ENCODE results near the gene STMN1.

The STMN1 gene

DNA sequence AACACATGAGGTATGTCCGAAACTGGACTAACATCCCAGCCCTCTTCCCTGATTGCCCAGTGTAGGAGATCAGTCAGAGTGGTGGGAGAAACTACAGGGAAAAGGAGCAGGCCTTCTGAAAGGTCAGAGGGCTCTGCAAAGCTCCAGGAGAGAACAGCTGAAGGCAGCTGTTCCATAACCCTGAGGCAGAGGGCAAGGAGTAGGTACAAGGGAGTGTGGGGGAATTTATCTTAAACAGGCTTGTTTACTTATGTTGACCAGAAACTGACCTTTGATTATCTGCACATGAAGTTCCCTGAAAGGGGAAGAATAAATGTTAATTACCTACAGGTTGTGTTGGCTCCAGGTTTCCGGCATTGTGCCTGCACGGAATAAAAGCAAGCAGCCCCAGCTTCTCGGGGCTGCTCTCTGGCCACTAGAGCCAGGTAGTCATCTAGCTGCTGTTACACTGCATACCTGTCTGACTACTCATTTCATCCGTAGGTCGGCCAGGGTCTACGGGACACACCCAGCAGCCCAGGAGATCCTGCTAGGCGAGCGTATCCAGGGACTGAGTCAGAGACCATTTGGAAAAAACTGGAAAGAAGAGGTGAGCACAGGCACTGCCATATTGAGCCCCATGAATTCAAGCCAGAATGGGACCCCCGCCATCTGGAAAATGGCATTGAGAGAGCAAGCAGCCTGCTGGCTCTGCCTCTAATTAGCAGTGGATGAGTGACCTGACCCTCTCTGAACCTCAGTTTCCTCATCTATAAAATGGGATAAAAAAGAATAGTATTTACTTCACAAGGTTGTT lies 15.8 kb downstream of the STMN1 start:
- peak; percentile 97 for DNase-seq

DNA sequence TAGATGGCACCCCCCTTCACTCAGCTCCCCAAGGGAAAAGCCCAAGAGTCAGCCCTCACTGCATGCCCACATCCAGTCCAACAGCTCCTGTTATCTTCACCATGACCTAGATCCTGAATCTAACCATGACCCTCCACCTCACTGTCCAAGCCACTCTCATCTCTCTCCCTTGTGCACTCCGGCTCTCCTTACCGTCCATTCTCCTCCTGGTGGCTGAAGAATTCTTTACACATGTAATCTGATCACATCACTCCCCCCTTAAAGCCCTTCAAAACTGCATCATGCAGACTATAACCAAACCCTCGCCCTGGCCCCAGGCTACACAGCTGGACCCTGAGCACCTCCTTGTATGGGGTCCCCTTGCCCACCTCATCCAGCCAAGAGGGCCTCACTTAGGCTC lies 16.7 kb downstream of the STMN1 start:
- no peak for DNase-seq

DNA sequence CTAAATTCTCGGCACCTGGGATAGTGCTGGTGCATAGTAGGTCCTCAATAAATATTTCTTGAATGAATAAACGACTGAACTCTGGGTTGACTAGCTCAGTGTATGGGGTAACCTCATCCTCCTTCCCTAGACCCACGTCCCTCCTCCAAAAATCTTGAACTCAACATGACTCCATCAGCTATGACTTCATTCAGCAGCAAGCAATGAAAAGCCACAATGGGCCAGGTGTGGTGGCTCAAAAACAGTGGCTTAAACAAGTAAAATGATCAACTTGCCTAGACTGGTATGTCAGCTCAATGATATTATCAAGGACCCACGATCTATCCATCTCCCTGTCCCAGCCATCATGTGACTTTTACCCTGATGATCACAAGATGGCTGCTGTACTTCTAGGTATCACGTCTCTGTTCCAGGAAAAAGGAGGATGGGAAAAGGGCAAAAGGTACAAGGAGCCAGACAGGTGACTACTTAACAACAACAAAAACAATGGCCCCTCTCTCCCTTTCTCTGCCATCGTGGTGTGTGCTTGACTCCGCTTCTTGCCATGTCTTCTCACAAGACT lies 17.7 kb downstream of the STMN1 start:
- no peak for DNase-seq

DNA sequence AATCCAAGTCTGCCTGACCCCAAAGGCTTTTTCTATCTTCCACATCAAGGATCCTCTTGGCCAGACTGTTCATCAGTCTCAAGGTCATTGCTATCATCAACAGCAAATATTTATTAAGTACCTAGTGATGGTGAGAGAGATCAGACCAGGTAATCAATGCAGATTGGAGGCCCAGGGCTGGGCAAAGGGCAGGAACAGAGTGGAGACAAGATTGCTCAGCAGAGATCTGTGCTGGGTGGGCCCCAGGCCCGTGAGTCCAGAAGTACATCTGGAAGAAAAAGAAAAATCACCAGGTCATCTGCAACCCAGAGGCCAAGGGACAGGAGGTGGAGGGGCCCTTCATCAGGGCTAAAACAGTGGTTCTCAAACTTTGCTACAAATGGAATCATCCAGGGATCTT lies 20.6 kb downstream of the STMN1 start:
- DNase-seq, result no peak

DNA sequence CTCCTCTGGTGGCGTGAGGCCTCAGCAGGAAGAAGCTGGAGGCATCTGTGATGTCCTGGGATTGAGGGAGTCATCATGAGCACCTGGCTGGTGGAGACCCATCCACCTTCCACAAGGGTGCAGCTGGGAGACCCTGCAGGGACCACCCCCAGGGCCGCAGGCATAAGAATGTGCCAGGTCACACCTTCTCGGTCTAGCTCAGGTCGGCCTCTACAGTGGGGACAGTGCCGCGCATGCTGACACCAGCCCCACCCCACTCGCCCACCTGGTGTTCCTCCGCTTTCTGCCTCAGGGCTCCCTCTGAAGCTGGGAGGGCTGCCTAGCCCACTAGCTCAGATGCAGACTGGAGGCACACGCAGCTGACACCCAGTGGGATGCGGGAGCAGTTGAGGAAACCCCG lies 25.0 kb downstream of the STMN1 start:
- DNase-seq, result no peak

DNA sequence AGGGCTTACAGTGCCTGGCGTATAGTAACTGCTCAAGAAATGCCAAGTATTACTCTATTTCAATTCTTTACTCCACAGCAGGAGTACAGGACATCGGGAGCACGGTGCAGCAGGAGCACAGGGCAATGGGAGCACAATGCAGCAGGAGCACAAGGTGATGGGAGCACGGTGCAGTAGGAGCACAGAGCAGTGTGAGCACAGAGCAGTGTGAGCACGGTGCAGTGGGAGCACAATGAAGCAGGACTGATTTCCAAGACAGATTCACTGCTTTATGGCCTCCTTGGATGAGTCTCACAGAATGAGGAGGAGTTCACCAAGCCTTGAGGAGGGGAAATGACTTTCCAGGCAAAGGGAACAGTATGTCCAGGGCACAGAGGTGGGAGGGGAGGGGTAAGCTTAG lies 25.7 kb downstream of the STMN1 start:
- no peak for DNase-seq

DNA sequence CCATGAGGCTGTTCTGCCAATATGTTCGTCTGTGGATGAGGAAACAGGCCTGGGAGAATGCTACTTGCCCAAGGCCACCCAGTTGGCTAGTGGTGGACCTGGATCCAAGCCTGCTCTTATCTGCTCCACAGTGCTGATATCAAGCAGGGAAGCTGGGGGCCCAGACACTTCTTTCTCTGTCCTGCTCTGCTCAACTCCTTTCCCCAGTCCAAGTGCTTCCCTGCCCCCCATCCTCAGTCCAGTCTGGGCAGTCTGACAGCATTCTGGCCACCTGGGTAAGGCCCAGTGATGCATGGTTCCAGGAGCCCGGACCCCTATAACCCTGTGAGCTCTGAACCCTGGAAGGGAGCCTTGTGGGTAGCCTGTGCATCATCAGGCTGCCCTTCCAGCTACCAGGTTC lies 26.5 kb downstream of the STMN1 start:
- no peak for DNase-seq

DNA sequence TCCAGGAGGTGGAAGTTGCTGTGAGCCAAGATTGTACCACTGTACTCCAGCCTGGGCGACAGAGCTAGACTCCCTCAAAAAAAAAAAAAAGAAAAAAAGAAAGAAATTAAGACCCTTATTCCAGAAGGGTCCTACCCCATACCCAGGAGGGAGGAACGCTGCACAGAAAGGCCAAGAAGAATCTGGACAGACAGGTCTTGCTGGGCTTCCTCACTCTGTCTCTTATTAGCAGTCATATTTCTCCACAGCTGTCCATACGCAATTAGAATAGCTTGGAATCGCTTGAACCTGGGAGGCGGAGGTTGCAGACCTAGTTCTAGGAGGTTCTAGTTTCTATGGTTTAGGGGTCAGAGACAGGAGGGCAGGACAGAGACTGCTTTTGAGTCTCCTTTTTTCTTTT lies 27.5 kb downstream of the STMN1 start:
- no peak for DNase-seq

DNA sequence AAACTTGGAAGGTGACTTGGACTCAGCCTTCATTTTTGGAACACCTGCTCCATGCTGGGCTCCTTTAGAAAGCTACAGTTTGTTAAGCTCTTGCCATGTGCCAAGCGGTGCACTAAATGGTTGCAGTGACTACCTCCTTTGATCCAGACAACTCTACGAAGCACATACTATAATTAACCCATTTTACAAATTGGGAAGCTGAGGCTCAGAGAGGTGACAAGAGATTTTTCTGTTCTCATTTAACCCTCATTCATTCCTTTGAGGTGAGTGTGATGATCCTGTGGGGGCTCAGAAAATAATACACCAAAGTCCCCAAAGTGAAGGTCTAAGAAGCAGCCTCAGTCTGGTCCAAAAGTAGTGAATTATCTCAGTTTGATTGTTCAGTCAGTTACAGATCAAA lies 29.1 kb downstream of the STMN1 start:
- no peak for DNase-seq

DNA sequence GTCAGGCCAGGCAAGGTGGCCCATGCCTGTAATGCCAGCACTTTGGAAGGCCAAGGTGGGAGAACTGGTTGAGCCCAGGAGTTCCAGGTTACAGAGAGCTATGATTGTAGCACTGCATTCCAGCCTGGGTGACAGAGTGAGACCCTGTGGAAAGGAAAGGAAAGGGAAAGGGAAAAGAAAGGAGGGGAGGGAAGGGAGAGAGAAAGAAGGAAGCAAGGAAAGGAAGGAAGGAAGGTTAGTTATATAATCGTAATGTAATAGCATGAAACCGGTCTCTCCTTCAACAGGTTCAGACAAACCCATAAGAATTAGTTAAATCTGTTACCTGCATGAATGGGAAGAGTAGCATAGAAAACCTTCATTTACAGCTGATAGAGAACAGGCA lies 29.5 kb downstream of the STMN1 start:
- DNase-seq, result no peak

DNA sequence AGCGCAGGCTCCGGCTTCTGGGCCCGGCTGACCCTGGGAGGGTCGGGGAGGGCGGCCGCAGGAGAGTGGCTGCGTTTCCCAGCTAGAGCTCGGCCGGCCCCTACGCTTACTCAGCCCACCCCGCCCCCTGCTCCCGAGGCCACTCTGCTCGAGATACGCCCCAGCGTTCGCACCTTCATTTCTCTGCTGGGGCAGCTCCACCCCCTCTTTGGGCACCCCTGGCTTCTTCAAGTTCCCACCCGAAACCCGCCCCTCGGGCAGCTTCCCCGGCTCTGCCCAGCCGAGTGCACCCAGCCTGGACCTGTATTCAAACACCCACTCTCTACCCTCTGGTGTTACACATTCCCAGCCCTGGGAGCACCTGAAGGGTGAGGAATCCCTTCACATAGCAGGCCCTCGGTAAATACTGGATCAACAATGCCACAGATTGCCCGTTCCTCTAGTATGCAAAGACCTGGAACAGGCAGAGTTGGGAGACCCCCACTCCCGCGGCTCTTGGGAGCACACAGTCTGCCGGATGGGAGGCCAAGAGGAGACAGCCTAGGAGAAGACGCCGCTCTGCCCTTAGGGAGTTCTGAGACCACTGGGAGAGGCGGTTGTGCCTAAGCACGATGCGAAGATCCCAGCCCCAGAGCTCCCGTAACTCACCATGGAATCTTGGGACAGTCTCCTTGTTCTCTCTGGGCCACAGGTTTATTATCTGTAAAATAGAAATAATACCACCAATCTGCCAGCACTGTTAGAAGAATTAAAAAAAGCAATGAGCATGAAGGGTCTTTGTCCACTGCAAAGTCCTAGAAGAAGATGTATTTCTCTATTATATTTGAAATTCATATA lies 30.1 kb downstream of the STMN1 start:
- no peak for DNase-seq

DNA sequence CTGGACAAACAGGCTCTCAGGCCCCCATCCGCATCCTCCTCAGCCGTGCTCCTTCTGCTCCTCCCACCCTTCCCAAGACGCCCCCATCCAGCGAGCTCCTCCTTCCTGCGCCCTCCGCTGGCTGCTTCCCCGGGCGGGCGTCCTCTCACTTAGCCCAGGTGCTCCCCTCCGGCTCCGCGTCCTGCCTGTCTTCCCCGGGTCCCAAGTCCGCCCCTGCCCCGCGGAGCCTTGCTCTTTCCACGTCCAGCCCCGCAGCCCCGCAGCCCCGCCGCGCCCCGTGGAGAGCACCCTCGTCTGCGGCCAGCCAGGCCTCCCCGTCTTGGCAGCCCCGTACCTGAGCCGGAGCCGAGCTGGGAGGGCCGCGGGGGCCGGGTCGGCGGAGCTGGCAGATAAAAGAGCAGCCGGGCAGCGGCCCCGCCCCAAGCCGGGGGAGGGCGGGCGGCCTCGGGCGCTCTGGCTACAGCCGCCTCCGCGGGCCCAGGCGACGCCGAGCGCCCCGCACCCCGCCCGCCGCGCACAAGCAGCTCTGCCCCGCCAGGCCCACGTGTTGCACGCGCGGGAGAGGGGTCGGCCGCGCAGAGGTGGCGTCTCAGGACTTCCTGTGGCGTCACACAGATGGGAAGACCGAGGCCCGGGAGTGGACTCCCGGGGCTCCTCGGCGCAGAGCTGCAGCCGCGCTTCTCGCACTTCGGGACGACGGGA lies 30.9 kb downstream of the STMN1 start, which contains the start of gene PAQR7:
PAQR7 (minus strand) TSS at position 555 of the 702 bp plus-strand sequence. CDS start 11,869 bp downstream, outside the sequence.
- DNase-seq, result peak; percentile 92

DNA sequence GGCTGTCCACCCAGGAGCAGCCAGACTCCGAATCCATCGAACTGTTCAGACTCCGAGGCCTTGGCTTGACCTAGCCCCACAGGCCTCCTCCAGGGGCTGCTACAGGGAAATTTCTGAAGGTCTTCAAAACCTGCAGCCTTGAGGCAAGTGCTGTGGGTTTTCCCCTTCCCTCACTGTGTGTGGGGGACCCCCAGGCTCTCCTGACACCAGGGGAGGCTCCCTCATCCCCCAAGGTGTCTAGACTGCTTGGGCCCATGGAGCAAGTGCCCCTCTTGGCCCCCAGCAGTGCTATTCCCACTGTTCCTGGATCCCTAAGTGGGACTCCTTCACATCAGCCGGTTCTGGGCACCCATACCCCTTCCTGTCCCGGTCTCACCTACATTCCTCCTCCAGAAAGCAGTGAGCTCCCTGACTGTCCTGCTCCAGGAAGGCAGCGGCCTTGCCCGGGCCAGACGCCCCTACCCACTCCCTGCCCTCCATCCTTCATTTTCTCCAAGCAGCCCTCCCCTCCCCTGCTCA lies 31.5 kb downstream of the STMN1 start:
- no peak for DNase-seq

DNA sequence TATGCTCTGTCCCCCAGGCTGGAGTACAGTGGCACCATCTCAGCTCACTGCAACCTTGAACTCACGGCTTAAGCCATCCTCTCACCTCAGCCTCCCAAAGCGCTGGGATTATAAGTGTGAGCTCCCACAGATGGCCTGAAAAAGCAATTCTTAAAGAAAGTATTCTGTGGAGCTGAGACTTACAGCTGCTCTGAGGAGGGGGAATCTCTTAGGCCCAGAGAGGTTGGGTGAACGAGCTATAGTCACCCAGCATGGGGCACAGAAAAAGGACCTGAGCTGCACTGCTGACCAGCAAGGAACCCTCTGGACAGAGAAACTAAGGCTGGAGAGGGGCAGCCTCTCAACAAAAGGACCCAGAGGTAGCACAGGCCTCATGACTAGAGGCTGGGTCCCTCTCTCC lies 32.0 kb downstream of the STMN1 start:
- DNase-seq, result no peak

DNA sequence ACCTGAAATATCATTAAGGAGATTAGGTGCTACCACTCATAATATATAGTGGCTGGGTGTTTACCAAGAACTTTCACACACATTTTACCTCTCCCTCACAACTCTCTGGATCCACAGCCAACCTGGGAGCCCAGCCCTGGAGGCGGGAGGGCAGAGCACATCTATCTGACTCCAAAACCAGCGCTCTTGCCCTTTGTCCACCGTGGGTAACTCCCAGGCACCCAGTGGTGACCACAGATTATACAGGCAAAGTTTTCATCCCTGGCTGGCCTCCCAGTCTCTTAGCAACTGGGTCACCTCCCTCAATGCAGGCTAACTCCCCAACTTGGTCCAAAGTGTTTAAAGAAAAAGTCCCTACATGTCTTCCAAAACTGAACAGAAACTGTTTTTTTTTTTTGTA lies 33.1 kb downstream of the STMN1 start:
- no peak for DNase-seq

DNA sequence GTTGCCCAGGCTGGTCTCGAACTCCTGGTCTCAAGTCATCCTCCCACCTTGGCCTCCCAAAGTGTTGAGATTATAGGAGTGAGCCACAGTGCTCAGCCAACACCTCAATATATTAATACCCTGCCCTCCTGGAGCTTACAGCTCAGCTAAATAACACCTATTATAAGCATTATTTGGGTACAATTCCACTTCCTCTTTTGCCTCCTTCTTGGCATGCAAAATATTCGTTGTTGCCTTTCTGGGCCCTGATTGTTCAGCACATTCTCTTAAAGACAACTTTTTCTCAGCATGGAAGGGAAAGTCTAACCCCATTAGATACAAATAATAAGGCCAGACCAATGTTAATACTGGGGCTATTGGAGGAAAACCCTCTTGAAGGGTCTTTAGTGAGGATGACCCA lies 33.5 kb downstream of the STMN1 start:
- DNase-seq, result no peak

DNA sequence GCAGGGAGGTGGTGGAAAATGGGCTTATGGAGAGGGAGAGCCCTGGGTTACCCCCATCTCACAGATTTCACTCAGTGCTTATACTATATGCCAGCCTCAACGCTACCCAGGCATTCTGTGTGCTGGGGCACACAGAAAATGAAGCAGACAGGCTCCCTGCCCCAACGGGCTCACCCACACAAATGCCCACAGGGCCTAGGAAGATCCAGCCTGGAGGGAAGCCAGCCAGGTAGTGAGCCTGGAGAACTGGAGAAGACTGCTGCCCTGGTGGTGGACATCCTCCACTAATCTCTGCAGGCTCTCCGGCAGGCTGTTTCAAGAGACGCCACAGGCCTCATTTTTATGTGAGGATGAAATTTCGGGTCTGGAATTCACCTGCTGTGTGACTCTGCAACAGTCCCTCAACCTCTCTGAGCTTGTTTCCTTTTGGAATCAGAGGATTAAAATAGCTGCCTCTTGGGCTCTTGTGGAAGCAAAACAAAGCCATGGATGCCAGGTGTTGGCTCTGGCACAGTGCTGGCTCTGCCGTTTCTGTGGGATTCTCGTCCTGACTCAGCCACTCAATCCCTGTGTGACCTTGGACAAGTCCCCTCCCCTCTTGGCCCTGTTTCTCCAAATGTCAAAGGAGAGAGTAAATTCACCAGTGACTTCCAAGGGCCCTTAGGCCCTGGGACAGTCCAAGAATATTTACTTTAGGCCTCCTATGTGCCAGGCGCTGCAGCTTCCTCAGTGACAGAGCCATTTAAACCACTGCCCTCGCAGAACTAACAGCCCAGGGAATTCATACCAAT lies 34.3 kb downstream of the STMN1 start:
- no peak for DNase-seq

DNA sequence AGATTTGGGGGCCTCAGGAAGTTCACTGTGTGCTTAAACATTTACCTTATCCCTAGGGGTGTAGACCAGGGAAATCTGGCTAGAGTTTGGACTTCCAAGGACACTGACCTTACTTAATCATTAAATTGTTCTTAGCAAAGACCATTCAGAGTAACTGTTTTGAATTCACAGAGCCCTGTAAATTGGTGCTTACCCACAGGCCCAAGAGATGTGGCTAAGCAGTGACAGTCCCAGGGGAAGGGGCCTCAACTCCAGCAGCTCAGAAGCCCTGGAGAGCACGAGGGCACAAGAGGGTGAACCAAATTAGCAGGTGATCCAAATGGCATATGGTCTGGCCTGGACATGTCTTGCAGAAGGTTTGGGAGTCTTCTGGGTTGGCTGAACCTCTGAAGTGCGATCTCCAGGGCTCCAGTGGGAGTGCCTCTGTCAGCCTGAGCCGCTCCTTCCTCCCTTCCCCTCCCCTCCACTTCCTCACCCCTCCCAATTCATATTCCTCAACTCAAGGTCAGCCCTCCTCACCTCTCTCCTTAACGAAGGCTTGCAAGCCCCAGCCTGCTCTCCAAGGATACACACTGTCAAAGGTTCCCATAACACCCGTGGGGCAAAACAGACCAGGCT lies 35.0 kb downstream of the STMN1 start:
- DNase-seq, result no peak

DNA sequence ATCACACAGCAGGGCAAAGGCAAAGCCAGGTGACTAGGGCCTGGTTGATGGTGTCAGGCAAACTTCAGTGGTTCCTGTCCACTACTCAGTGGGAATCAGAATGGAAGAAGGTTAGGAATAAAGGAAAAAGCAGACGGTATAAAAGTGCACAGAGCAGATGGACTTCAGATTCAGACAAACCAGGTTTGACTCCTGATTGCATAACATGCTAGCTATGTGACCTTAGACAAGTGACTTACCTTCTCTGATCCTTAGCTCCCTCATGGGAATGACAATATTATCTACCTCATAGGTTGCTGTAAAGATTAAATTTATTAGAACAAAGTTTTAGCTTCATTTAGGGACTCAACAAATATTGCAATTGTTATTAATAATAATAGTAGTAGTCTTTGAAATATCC lies 35.6 kb downstream of the STMN1 start:
- no peak for DNase-seq

DNA sequence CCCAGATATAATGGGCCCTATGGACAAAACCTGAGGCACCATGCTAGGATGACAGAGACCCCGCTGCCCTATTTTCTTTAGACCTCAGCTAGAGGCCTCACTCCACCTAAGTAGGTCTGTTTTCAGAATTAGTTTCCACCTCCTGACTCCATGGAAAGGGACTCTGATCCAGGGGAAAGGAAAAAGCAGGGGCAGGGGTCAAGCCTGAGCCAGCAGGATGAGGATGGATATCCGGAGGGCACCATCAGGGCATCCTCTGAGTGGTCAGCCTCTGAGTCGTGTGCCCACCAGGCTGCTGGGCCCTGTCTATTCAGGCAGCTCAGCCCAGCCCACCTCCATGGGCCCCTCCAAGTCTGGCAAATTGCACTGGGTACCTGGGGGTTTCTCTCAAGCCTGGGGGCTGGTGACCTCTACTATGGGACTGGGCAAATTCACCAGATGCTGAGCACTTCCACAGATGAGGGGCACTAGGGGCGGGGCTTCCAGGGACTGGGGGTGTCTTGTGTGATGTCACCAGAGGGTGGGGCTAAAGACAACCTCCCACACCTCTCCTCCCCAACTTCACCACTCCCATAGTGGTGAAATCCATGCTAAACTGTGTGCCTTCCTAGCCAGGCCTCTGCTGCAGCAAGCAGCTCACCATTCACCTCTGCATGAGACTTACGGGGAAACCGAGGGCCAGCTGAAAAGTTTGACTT lies 36.2 kb downstream of the STMN1 start:
- DNase-seq, result no peak

All from islet precursor cell (in vitro differentiated cells).